GM23338 (cell line): ENCODE measurements around the gene PLS3. TPM values are rescaled to one million over a fixed set of nuclear protein-coding genes. Genes with fewer than 3 reads are reported as not detected.
A peak's percentile ranks its signal among the peaks of the same experiment; 100 is the strongest.
"Not testable (repeated sequence)": the region's sequence is repeated elsewhere in the genome, so short reads cannot be mapped to it uniquely, and the experiment has no call there.

Experiments
- ATAC-seq: fragments of 200-7000 bp; cut with Tn5 transposase; 3 replicates; pipeline ENCODE4 v1.9.1; 2020
- DNase-seq: peaks from one replicate; pipeline ENCODE4 v3.0.0-alpha.2; 2015; ENCODE audit warnings: low spot score
- H2AFZ ChIP-seq: fragments of 200-600 bp; sonication (generic); 2 replicates; pipeline ENCODE4 v1.8.0; 2016; ENCODE audit warnings: antibody characterized with exemption, mild to moderate bottlenecking, moderate library complexity
- H3F3A ChIP-seq: fragments of 200-600 bp; sonication (generic); replicated peaks from 2 replicates; pipeline ENCODE4 v1.8.0; 2017; ENCODE audit warnings: antibody characterized with exemption, mixed run types, low read depth
- H3K27ac ChIP-seq: fragments of 200-600 bp; sonication (generic); 2 replicates; pipeline ENCODE4 v1.6.1; 2016; ENCODE audit warnings: low read depth
- H3K27me3 ChIP-seq: fragments of 200-600 bp; sonication (generic); 2 replicates; pipeline ENCODE4 v1.8.0; 2016; ENCODE audit warnings: mild to moderate bottlenecking, mixed run types, moderate library complexity; ENCODE audit not compliant: insufficient read depth
- H3K36me3 ChIP-seq: fragments of 200-600 bp; sonication (generic); 2 replicates; pipeline ENCODE4 v1.8.0; 2016; ENCODE audit warnings: mild to moderate bottlenecking; ENCODE audit not compliant: insufficient read depth
- H3K4me1 ChIP-seq: fragments of 200-600 bp; sonication (generic); 2 replicates; pipeline ENCODE4 v1.8.0; 2016; ENCODE audit warnings: mild to moderate bottlenecking, moderate library complexity; ENCODE audit not compliant: insufficient read depth
- H3K4me2 ChIP-seq: fragments of 200-600 bp; sonication (generic); 2 replicates; pipeline ENCODE4 v1.7.1; 2017; ENCODE audit warnings: mixed run types
- H3K4me3 ChIP-seq: fragments of 200-600 bp; sonication (generic); 2 replicates; pipeline ENCODE4 v1.6.1; 2016; ENCODE audit warnings: mixed run types
- H3K79me2 ChIP-seq: fragments of 200-600 bp; sonication (generic); replicated peaks from 2 replicates; pipeline ENCODE4 v1.8.0; 2017; ENCODE audit warnings: mild to moderate bottlenecking; ENCODE audit not compliant: insufficient read depth
- H3K9me2 ChIP-seq: fragments of 200-600 bp; sonication (generic); 2 replicates; pipeline ENCODE4 v1.8.0; 2017; ENCODE audit not compliant: insufficient read depth
- H4K20me1 ChIP-seq: fragments of 200-600 bp; sonication (generic); replicated peaks from 2 replicates; pipeline ENCODE4 v1.8.0; 2017; ENCODE audit warnings: mild to moderate bottlenecking; ENCODE audit not compliant: insufficient read depth
- H3K27ac Mint-ChIP-seq: 2 replicates; pipeline ENCODE4 v1.8.0; 2020; ENCODE audit warnings: inconsistent platforms, mild to moderate bottlenecking, moderate library complexity, mixed read lengths
- H3K27me3 Mint-ChIP-seq: 3 replicates; pipeline ENCODE4 v1.8.0; 2022; ENCODE audit warnings: low read depth, mild to moderate bottlenecking, moderate library complexity, mixed read lengths, inconsistent platforms; ENCODE audit not compliant: insufficient read depth, poor library complexity
- H3K36me3 Mint-ChIP-seq: 3 replicates; pipeline ENCODE4 v1.8.0; 2021; ENCODE audit warnings: low read depth, mild to moderate bottlenecking, inconsistent platforms, moderate library complexity, mixed read lengths
- H3K4me1 Mint-ChIP-seq: 3 replicates; pipeline ENCODE4 v1.8.0; 2020; ENCODE audit warnings: mild to moderate bottlenecking, inconsistent platforms, mixed read lengths
- H3K4me3 Mint-ChIP-seq: 3 replicates; pipeline ENCODE4 v1.8.0; 2021; ENCODE audit warnings: moderate library complexity, mild to moderate bottlenecking, inconsistent platforms, mixed read lengths
- H3K9me3 Mint-ChIP-seq: 3 replicates; pipeline ENCODE4 v1.8.0; 2020; ENCODE audit warnings: moderate library complexity, mild to moderate bottlenecking, inconsistent platforms, mixed read lengths
- CREB1 ChIP-seq: fragments of 250-450 bp; sonication (Bioruptor Pico); IDR thresholded peaks from 2 replicates; pipeline ENCODE4 v1.5.0; 2020; ENCODE audit warnings: low read depth, mild to moderate bottlenecking, moderate library complexity
- CTCF ChIP-seq, 2 experiments: fragments of 200-600 bp in 1 of 2; sonication (generic) in 1 of 2; conservative IDR thresholded peaks; 2 replicates each; pipeline versions ENCODE4 v1.5.1 to v1.6.1; 2016 to 2017; ENCODE audit warnings: antibody characterized with exemption in 2 of 2, low read depth in 2 of 2, mild to moderate bottlenecking in 2 of 2, moderate library complexity in 1 of 2
- ETS1 ChIP-seq: IDR thresholded peaks from 2 replicates; pipeline ENCODE4 v1.6.1; 2016; ENCODE audit warnings: antibody characterized with exemption
- EZH2 ChIP-seq: fragments of 200-600 bp; sonication (generic); IDR thresholded peaks from one replicate; pipeline ENCODE4 v1.8.0; 2017; ENCODE audit warnings: antibody characterized with exemption, mild to moderate bottlenecking, low read depth; ENCODE audit not compliant: unreplicated experiment
- EZH2phosphoT487 ChIP-seq: fragments of 200-600 bp; sonication (generic); IDR thresholded peaks from one replicate; pipeline ENCODE4 v1.8.1; 2018; ENCODE audit warnings: antibody characterized with exemption; ENCODE audit not compliant: unreplicated experiment
- JUNB ChIP-seq: IDR thresholded peaks from one replicate; pipeline ENCODE4 v1.6.1; 2016; ENCODE audit warnings: antibody characterized with exemption; ENCODE audit not compliant: unreplicated experiment
- REST ChIP-seq: IDR thresholded peaks from one replicate; pipeline ENCODE4 v1.6.1; 2018; ENCODE audit warnings: antibody characterized with exemption; ENCODE audit not compliant: unreplicated experiment
- STAT1 ChIP-seq: IDR thresholded peaks from one replicate; pipeline ENCODE4 v1.6.1; 2016; ENCODE audit warnings: antibody characterized with exemption; ENCODE audit not compliant: unreplicated experiment
- ZNF331 ChIP-seq: fragments of 250-450 bp; sonication (Bioruptor Pico); IDR thresholded peaks from 2 replicates; pipeline ENCODE4 v1.5.0; 2020; ENCODE audit warnings: low read depth, mild to moderate bottlenecking, moderate library complexity
- polyA plus RNA-seq: library from polyadenylated mRNA; unstranded; fragments of >200 nt; fragmentation: Nextera tagmentation; extraction: Ambion mirVana; gene quantifications from 2 replicates; pipeline ENCODE4 v1.2.1, GENCODE V29; 2016
- total RNA-seq: library from RNA; depleted of rRNA; stranded (reverse); fragments of >200 nt; shearing (Covaris generic); gene quantifications from 2 replicates; pipeline ENCODE4 v1.2.3, GENCODE V29; 2014

PLS3 gene
- total and polyA plus RNA-seq, 2 experiments from 2014 or later, result 81.6 to 128 TPM

- H3K27me3 ChIP-seq, result no peaks in the 10 kb centered on the region
- no peaks in the 10 kb centered on the region for H3K27me3 Mint-ChIP-seq
- H3K4me3 Mint-ChIP-seq, result no peak overlapping the region
- H3K4me3 ChIP-seq, result no peak overlapping the region
- TF ChIP-seq EZH2 (no peak), EZH2phosphoT487 (no peak), CREB1 (CRISPR knock-in tag) (no peak), ETS1 (no peak)
- no peak overlapping the region for H2AFZ ChIP-seq
- H4K20me1 ChIP-seq, result no peaks in the 10 kb centered on the region
- ATAC-seq (no peak), DNase-seq (no peak)
- no peak overlapping the region for H3K27ac ChIP-seq
- peaks cover 2% of the 10 kb centered on the region; the same call in 1 of the 3 replicates for H3K4me1 Mint-ChIP-seq
- no peaks in the 10 kb centered on the region for H3K9me2 ChIP-seq
- no peaks in the 10 kb centered on the region for H3K79me2 ChIP-seq
- H3K36me3 Mint-ChIP-seq, result no peaks in the 10 kb centered on the region
- no peaks in the 10 kb centered on the region for H3F3A ChIP-seq
- no peak overlapping the region for H3K4me2 ChIP-seq
- H3K4me1 ChIP-seq, result no peaks in the 10 kb centered on the region
- peaks cover 4% of the 10 kb centered on the region; the same call in 1 of the 3 replicates for H3K9me3 Mint-ChIP-seq
- H3K27ac Mint-ChIP-seq, result no peak overlapping the region
- no peaks in the 10 kb centered on the region for H3K36me3 ChIP-seq
Observed at GRCh38 chrX:115539841-115540240, 21.1 kb upstream of the PLS3 start.

DNA sequence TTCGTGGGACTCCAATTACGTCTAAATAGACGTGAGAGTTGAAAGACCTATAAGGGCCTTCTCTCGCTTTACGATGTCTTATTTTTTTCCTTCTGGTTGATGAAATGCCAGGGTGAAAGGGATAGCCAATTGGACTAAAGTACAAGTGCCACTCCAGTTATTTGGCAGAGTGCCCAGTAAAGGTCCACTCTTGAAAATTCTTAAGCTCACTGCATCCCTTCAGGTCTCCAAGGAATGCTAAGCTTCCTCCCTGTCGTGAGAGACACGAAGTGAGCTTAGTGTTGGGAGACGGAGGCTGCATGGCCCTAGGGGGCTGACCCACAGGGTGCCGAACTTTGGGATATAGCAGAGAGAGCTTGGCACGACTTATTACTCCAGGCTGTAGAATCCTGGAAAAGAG, 19.9 kb upstream of the PLS3 start:
- H2AFZ ChIP-seq, DNase-seq, H3K4me3 Mint-ChIP-seq, H3K27ac ChIP-seq, H3K4me2 ChIP-seq, H3K9me3 Mint-ChIP-seq, H3K27ac Mint-ChIP-seq, H3K36me3 ChIP-seq, H3K27me3 ChIP-seq, H3K4me3 ChIP-seq, ATAC-seq, H4K20me1 ChIP-seq, H3K79me2 ChIP-seq, H3K27me3 Mint-ChIP-seq, H3K9me2 ChIP-seq, H3K4me1 ChIP-seq, H3K36me3 Mint-ChIP-seq, H3F3A ChIP-seq: not testable (repeated sequence)
- peaks cover 12% of the 10 kb centered on the region; the same call in 2 of the 3 replicates for H3K4me1 Mint-ChIP-seq

- TF ChIP-seq CREB1 (CRISPR knock-in tag), result no peak
- no peak for TF ChIP-seq STAT1
- TF ChIP-seq ZNF331 (CRISPR knock-in tag), result no peak
- no peak for TF ChIP-seq EZH2phosphoT487
- no peak for TF ChIP-seq REST
- TF ChIP-seq CTCF (conservative IDR thresholded peaks at IDR 0.05; ENCODE audit: low read depth in 2 of 2), result peak; percentile 41 to 48
- no peak for TF ChIP-seq JUNB
- no peak for TF ChIP-seq EZH2
- no peak overlapping the region for H3K4me3 Mint-ChIP-seq
- H3K27ac Mint-ChIP-seq, result no peak overlapping the region
- H3K36me3 Mint-ChIP-seq, result no peaks in the 10 kb centered on the region
- ATAC-seq (peak; percentile 50), DNase-seq (peak; percentile 45)
- H3K4me1 Mint-ChIP-seq, result peaks cover 20% of the 10 kb centered on the region; the same call in 2 of the 3 replicates
- Histone ChIP-seq H3K27ac (no peak overlapping the region), H3K27me3 (no peaks in the 10 kb centered on the region), H3K4me1 (peaks cover 18% of the 10 kb centered on the region), H3F3A (no peaks in the 10 kb centered on the region), H3K79me2 (no peaks in the 10 kb centered on the region), H3K36me3 (no peaks in the 10 kb centered on the region), H3K9me2 (no peaks in the 10 kb centered on the region), H4K20me1 (no peaks in the 10 kb centered on the region), H3K4me2 (no peak overlapping the region), H3K4me3 (no peak overlapping the region), H2AFZ (no peak overlapping the region)
- peaks cover 4% of the 10 kb centered on the region; the same call in 1 of the 3 replicates for H3K9me3 Mint-ChIP-seq
- peaks cover 3% of the 10 kb centered on the region for H3K27me3 Mint-ChIP-seq
Observed at GRCh38 chrX:115547448-115547847, 13.5 kb upstream of the PLS3 start.
